Measurements from ENCODE around the gene BRAP. TPM values are rescaled to one million over a fixed set of nuclear protein-coding genes. Genes with fewer than 3 reads are reported as not detected.

The BRAP gene
- polyA plus RNA-seq, 3 donors, result 7.0 to 14.5 (median 10.2) TPM

DNA sequence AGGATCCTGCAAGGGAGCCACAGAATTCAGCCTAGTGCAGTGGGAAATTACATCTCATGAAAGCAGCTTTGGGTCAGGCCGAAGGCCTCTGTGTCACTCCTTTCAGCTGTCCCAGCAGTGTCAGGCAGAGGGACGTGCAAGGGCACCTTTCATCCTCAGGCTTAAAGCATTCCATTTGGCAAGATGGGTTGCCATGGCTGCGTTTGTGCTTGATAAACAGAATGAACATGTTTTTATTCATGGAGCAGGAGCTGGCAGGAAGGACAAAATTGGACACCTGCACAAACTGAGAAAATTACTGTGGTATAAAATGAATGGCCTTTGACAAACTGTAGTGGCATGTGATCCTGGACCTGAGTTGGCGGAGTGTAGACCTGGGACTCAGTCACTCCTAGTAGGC lies 29.5 kb upstream of the BRAP start:
- no peaks in the 10 kb centered on the region for H3K79me2 ChIP-seq (ENCODE audit: insufficient read depth, low read length)
- no peak overlapping the region for H3K9ac ChIP-seq (ENCODE audit: insufficient read depth, low read length, poor library complexity, severe bottlenecking)
- Mint-ChIP-seq H3K4me3 (no peak overlapping the region), H3K4me1 (no peaks in the 10 kb centered on the region), H3K36me3 (peaks cover 63 to 88% of the 10 kb centered on the region in 2 donors), H3K9me3 (peaks cover 0 to 3% (median 0%) of the 10 kb centered on the region in 7 donors), H3K27me3 (ENCODE audit: low read depth in 3 of 3) (no peaks in the 10 kb centered on the region), H3K27ac (peak overlapping the region in 2 of 7 donors; percentile 33 to 68)
- no peak overlapping the region for H2AFZ ChIP-seq (ENCODE audit: insufficient read depth, low read depth, low read length, poor library complexity, severe bottlenecking)
- WGBS (ENCODE audit: insufficient coverage), result 98% methylated on average over 4 of the region's 4 CpGs
- H3K4me1 ChIP-seq (ENCODE audit: control insufficient read depth in 1 of 2, insufficient read depth in 2 of 2, low read length in 2 of 2), result no peaks in the 10 kb centered on the region
- TF ChIP-seq, protein P1, sequence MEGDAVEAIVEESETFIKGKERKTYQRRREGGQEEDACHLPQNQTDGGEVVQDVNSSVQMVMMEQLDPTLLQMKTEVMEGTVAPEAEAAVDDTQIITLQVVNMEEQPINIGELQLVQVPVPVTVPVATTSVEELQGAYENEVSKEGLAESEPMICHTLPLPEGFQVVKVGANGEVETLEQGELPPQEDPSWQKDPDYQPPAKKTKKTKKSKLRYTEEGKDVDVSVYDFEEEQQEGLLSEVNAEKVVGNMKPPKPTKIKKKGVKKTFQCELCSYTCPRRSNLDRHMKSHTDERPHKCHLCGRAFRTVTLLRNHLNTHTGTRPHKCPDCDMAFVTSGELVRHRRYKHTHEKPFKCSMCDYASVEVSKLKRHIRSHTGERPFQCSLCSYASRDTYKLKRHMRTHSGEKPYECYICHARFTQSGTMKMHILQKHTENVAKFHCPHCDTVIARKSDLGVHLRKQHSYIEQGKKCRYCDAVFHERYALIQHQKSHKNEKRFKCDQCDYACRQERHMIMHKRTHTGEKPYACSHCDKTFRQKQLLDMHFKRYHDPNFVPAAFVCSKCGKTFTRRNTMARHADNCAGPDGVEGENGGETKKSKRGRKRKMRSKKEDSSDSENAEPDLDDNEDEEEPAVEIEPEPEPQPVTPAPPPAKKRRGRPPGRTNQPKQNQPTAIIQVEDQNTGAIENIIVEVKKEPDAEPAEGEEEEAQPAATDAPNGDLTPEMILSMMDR (IDR thresholded peaks at IDR 0.05), result no peak
- no peaks in the 10 kb centered on the region for H4K20me1 ChIP-seq (ENCODE audit: insufficient read depth, low read length)
- no peak overlapping the region for H3K4me2 ChIP-seq (replicated peaks; ENCODE audit: extremely low read depth, low read length, poor library complexity, severe bottlenecking)
- H3K4me3 ChIP-seq (replicated peaks in 1 of 3; ENCODE audit: low read depth in 2 of 3, low read length in 3 of 3), result no peak overlapping the region
- DNase-seq, result no peak
- intact Hi-C loops (cut with micrococcal nuclease), result no loop called here
- no peak overlapping the region for H3K27ac ChIP-seq (ENCODE audit: low read depth in 1 of 2, low read length in 2 of 2)
- peaks cover 70 to 95% of the 10 kb centered on the region in 2 donors for H3K36me3 ChIP-seq (replicated peaks in 1 of 2; ENCODE audit: control insufficient read depth in 1 of 2, insufficient read depth in 2 of 2, low read length in 2 of 2)
- no peaks in the 10 kb centered on the region for H3K9me3 ChIP-seq (replicated peaks in 1 of 2; ENCODE audit: control insufficient read depth in 1 of 2, insufficient read depth in 1 of 2, low read length in 2 of 2)
- H3K27me3 ChIP-seq (ENCODE audit: control insufficient read depth in 2 of 2, insufficient read depth in 2 of 2, low read length in 2 of 2), result no peaks in the 10 kb centered on the region

DNA sequence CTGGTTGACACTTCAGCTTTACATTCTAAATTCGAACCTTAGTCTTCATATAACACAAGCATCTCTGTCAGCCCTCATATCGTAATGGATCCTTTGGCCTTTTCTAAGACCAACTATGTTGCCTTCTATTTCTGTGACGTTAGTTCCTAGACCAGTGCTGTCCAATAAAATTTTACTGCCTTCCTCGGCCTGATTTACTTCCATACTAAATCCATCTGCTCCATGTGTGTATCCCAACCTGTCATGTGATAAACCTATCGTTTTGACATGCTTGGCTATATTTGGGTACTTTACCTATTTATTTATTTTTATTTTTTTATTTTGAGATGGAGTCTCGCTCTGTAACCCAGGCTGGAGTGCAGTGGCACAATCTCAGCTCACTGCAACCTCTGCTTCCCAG lies 20.4 kb upstream of the BRAP start:
- Histone ChIP-seq H3K9me3 (replicated peaks in 1 of 2; ENCODE audit: control insufficient read depth in 1 of 2, insufficient read depth in 1 of 2, low read length in 2 of 2) (no peaks in the 10 kb centered on the region), H2AFZ (ENCODE audit: insufficient read depth, low read depth, low read length, poor library complexity, severe bottlenecking) (no peak overlapping the region), H3K4me3 (replicated peaks in 1 of 3; ENCODE audit: low read depth in 2 of 3, low read length in 3 of 3) (no peak overlapping the region), H3K9ac (ENCODE audit: insufficient read depth, low read length, poor library complexity, severe bottlenecking) (no peak overlapping the region), H3K36me3 (replicated peaks in 1 of 2; ENCODE audit: control insufficient read depth in 1 of 2, insufficient read depth in 2 of 2, low read length in 2 of 2) (peaks cover 69 to 84% of the 10 kb centered on the region in 2 donors), H3K4me1 (ENCODE audit: control insufficient read depth in 1 of 2, insufficient read depth in 2 of 2, low read length in 2 of 2) (peaks cover 3 to 6% of the 10 kb centered on the region in 2 donors), H4K20me1 (ENCODE audit: insufficient read depth, low read length) (no peaks in the 10 kb centered on the region), H3K27me3 (ENCODE audit: control insufficient read depth in 2 of 2, insufficient read depth in 2 of 2, low read length in 2 of 2) (no peaks in the 10 kb centered on the region), H3K4me2 (replicated peaks; ENCODE audit: extremely low read depth, low read length, poor library complexity, severe bottlenecking) (no peak overlapping the region), H3K79me2 (ENCODE audit: insufficient read depth, low read length) (no peaks in the 10 kb centered on the region), H3K27ac (ENCODE audit: low read depth in 1 of 2, low read length in 2 of 2) (no peak overlapping the region)
- peaks cover 8% of the 10 kb centered on the region for H3K4me1 Mint-ChIP-seq
- peaks cover 71 to 95% of the 10 kb centered on the region in 2 donors for H3K36me3 Mint-ChIP-seq
- TF ChIP-seq, protein P1 (IDR thresholded peaks at IDR 0.05), result no peak
- 89% methylated on average over 3 of the region's 6 CpGs for WGBS (ENCODE audit: insufficient coverage)
- peak overlapping the region in 1 of 7 donors; percentile 35 for H3K27ac Mint-ChIP-seq
- no peaks in the 10 kb centered on the region for H3K9me3 Mint-ChIP-seq
- DNase-seq, result no peak
- H3K4me3 Mint-ChIP-seq, result no peak overlapping the region
- no peaks in the 10 kb centered on the region for H3K27me3 Mint-ChIP-seq (ENCODE audit: low read depth in 3 of 3)
- intact Hi-C loops (cut with micrococcal nuclease), result no loop called here

Measured in CD14-positive monocyte (primary cell).